ENCODE results near the gene SNX27. TPM values are rescaled to one million over a fixed set of nuclear protein-coding genes. Genes with fewer than 3 reads are reported as not detected.

The SNX27 gene
- total RNA-seq, 1 donor from 2014 or later: 15.6 TPM

Other genes with a start within 250 kb of the SNX27 start
- gene SELENBP1, start 239.3 kb upstream of the SNX27 start, total RNA-seq: 408 TPM
- 135 TPM for gene PSMB4, start 212.5 kb upstream of the SNX27 start, total RNA-seq
- 29.3 TPM for gene POGZ, start 152.6 kb upstream of the SNX27 start, total RNA-seq
- 51.4 TPM for gene CGN, start 100.7 kb upstream of the SNX27 start, total RNA-seq
- gene TUFT1, start 71.7 kb upstream of the SNX27 start, total RNA-seq: 1.4 TPM
- gene CELF3, start 104.8 kb downstream of the SNX27 start, total RNA-seq: not detected
- not detected for gene RIIAD1, start 109.5 kb downstream of the SNX27 start, total RNA-seq
- 26.3 TPM for gene MRPL9, start 151.4 kb downstream of the SNX27 start, total RNA-seq
- 2.2 TPM for gene TDRKH, start 178.4 kb downstream of the SNX27 start, total RNA-seq
- gene LINGO4, start 193.4 kb downstream of the SNX27 start, total RNA-seq: 0.15 TPM
- gene RORC, start 219.8 kb downstream of the SNX27 start, total RNA-seq: 32.1 TPM
- not detected for gene C2CD4D, start 227.8 kb downstream of the SNX27 start, total RNA-seq
- gene THEM5, start 241.7 kb downstream of the SNX27 start, total RNA-seq: not detected

All from left lobe of liver (tissue), 1 donor.